ENCODE results near the gene DNAJA4. TPM values are rescaled to one million over a fixed set of nuclear protein-coding genes. Genes with fewer than 3 reads are reported as not detected.

The DNAJA4 gene
- total RNA-seq, 6 donors from 2014 or later: 9.1 to 76.8 (median 19.9) TPM

- Histone ChIP-seq H3K4me3 (no peak overlapping the region), H3K9me3 (no peaks in the 10 kb centered on the region), H3K36me3 (no peaks in the 10 kb centered on the region), H3K27me3 (no peaks in the 10 kb centered on the region), H3K4me1 (no peaks in the 10 kb centered on the region), H3K27ac (no peak overlapping the region)
- 74 to 79% methylated on average over 3 of the region's 3 CpGs for WGBS, 2 donors
- no peak for DNase-seq
- TF ChIP-seq, protein P1, sequence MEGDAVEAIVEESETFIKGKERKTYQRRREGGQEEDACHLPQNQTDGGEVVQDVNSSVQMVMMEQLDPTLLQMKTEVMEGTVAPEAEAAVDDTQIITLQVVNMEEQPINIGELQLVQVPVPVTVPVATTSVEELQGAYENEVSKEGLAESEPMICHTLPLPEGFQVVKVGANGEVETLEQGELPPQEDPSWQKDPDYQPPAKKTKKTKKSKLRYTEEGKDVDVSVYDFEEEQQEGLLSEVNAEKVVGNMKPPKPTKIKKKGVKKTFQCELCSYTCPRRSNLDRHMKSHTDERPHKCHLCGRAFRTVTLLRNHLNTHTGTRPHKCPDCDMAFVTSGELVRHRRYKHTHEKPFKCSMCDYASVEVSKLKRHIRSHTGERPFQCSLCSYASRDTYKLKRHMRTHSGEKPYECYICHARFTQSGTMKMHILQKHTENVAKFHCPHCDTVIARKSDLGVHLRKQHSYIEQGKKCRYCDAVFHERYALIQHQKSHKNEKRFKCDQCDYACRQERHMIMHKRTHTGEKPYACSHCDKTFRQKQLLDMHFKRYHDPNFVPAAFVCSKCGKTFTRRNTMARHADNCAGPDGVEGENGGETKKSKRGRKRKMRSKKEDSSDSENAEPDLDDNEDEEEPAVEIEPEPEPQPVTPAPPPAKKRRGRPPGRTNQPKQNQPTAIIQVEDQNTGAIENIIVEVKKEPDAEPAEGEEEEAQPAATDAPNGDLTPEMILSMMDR (IDR thresholded peaks at IDR 0.05): no peak
- TF ChIP-seq POLR2A (IDR thresholded peaks at IDR 0.05) (no peak), EP300 (IDR thresholded peaks at IDR 0.05) (no peak), POLR2AphosphoS5 (IDR thresholded peaks at IDR 0.05) (no peak)
- ATAC-seq (ENCODE audit: low FRiP score in 2 of 2): no peak
Observed at GRCh38 chr15:78257681-78258080, 6.7 kb upstream of the DNAJA4 start.

DNA sequence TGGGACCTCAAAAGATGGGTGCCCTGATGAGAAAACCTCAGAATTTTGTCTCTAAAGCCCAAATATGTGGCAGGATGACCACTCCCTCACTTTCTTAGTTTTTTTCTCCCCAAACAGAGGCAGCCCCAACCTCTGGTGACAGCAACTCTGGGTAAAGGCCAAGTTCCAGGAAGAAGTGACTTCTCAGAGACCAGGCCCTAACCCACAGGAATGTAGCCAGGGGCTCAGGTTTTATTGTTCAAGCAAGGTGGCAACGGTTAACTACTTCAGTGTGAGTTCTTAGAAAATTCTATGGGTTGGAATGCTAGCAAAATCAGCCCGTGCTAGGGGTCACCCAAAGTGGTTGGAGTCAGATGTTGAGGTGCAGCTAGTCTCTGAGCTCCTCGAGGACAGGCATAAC, 5.1 kb upstream of the DNAJA4 start:
- DNase-seq: no peak
- no peak for ATAC-seq (ENCODE audit: low FRiP score in 2 of 2)
- no peaks in the 10 kb centered on the region for H3K36me3 ChIP-seq
- no peaks in the 10 kb centered on the region for H3K9me3 ChIP-seq
- H3K4me3 ChIP-seq: no peak overlapping the region
- 73 to 78% methylated on average over 3 of the region's 3 CpGs for WGBS, 2 donors
- TF ChIP-seq, protein P1 (IDR thresholded peaks at IDR 0.05): no peak
- no peak for TF ChIP-seq POLR2A (IDR thresholded peaks at IDR 0.05)
- TF ChIP-seq EP300 (IDR thresholded peaks at IDR 0.05): no peak
- TF ChIP-seq POLR2AphosphoS5 (IDR thresholded peaks at IDR 0.05): no peak
- no peaks in the 10 kb centered on the region for H3K27me3 ChIP-seq
- H3K4me1 ChIP-seq: peaks cover 0 to 4% (median 2%) of the 10 kb centered on the region in 4 donors
- no peak overlapping the region for H3K27ac ChIP-seq

DNA sequence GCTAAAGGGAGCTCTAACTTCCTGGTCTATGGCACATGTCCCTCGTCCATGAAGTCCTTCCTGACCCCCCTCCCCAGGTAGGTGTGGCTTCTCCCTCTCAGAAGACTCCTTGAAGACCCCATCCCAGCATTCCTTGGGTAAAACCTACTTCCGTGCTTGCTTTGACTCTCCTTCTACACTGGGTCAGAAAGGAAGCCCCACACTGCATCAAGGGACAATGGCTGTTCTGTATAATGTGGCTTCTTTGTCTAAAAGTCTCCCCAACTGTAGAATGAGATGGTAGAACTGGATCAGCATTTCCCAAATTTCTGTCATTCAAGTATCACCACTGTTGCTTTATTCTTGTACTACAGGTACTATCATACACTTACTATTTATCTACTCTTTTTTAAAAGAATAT, 3.9 kb upstream of the DNAJA4 start:
- TF ChIP-seq POLR2AphosphoS5 (IDR thresholded peaks at IDR 0.05): no peak
- TF ChIP-seq, protein P1 (IDR thresholded peaks at IDR 0.05): no peak
- no peak for TF ChIP-seq POLR2A (IDR thresholded peaks at IDR 0.05)
- TF ChIP-seq EP300 (IDR thresholded peaks at IDR 0.05): no peak
- Histone ChIP-seq H3K4me3 (no peak overlapping the region), H3K36me3 (no peaks in the 10 kb centered on the region), H3K4me1 (peaks cover 6 to 13% (median 10%) of the 10 kb centered on the region in 4 donors), H3K27ac (no peak overlapping the region), H3K27me3 (no peaks in the 10 kb centered on the region), H3K9me3 (no peaks in the 10 kb centered on the region)
- no peak for DNase-seq
- ATAC-seq (ENCODE audit: low FRiP score in 2 of 2): no peak
- 56 to 67% methylated on average over 2 of the region's 2 CpGs for WGBS, 2 donors

DNA sequence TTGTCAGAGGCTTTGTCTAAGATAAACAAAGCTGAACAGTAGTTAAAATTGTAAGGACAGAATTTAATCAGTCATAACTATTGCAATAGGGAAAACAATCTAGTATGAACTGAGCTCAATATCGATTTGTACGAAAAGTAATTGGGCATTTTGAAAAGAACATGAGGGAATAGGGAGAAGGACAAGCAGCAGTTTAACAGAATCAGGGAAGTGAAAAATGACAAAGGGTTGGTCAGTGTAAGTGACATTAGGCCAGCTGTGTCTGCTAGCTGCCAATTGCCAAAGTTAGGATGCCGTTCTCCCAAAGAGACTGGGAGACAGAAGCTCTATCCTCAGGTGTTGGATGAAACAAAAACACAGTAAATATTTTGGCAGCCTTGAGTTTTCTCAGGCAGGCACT, 3.3 kb upstream of the DNAJA4 start:
- Histone ChIP-seq H3K27me3 (no peaks in the 10 kb centered on the region), H3K27ac (no peak overlapping the region), H3K4me1 (peaks cover 10 to 18% (median 14%) of the 10 kb centered on the region in 4 donors), H3K9me3 (no peaks in the 10 kb centered on the region), H3K36me3 (no peaks in the 10 kb centered on the region), H3K4me3 (no peak overlapping the region)
- ATAC-seq (ENCODE audit: low FRiP score in 2 of 2) (no peak), DNase-seq (no peak)
- 87 to 92% methylated on average over 3 of the region's 3 CpGs for WGBS, 2 donors
- TF ChIP-seq POLR2A (IDR thresholded peaks at IDR 0.05): no peak
- TF ChIP-seq POLR2AphosphoS5 (IDR thresholded peaks at IDR 0.05): no peak
- TF ChIP-seq, protein P1 (IDR thresholded peaks at IDR 0.05): no peak
- TF ChIP-seq EP300 (IDR thresholded peaks at IDR 0.05): no peak

GRCh38 chr15:78263351-78263781, 996 bp upstream of the DNAJA4 start:
- Histone ChIP-seq H3K27me3 (no peaks in the 10 kb centered on the region), H3K9me3 (no peaks in the 10 kb centered on the region), H3K4me3 (no peak overlapping the region), H3K27ac (no peak overlapping the region), H3K4me1 (peaks cover 10 to 20% (median 16%) of the 10 kb centered on the region in 4 donors), H3K36me3 (no peaks in the 10 kb centered on the region)
- no peak for DNase-seq
- TF ChIP-seq, protein P1 (IDR thresholded peaks at IDR 0.05): no peak
- TF ChIP-seq EP300 (IDR thresholded peaks at IDR 0.05): no peak
- TF ChIP-seq POLR2AphosphoS5 (IDR thresholded peaks at IDR 0.05): no peak
- no peak for TF ChIP-seq POLR2A (IDR thresholded peaks at IDR 0.05)
- 97 to 98% methylated on average over 5 to 6 of the region's 7 CpGs for WGBS, 2 donors
- no peak for ATAC-seq (ENCODE audit: low FRiP score in 2 of 2)
